T-helper 1 cell treated with Interleukin-12 subunit alpha and Interleukin-12 subunit beta and Interleukin-4 antibody, amounts not matched to agents 30 ng/mL and 1 ng/mL, for 36 hours (primary cell): ENCODE results near the gene CAMK2N2. TPM values are rescaled to one million over a fixed set of nuclear protein-coding genes. Genes with fewer than 3 reads are reported as not detected.
"Not testable (repeated sequence)": the region's sequence is repeated elsewhere in the genome, so short reads cannot be mapped to it uniquely, and the experiment has no call there.

Source experiments
- intact Hi-C: fragments of 100-400 bp; cut with micrococcal nuclease; formaldehyde crosslinking; loops from one replicate; pipeline ENCODE4 v1.15.1; 2024
- total RNA-seq: library from RNA; stranded (reverse); gene quantifications from 2 replicates; pipeline ENCODE4 v1.2.3, GENCODE V29; 2022

Gene CAMK2N2
- total RNA-seq, 1 donor from 2014 or later = 0.15 TPM

DNA sequence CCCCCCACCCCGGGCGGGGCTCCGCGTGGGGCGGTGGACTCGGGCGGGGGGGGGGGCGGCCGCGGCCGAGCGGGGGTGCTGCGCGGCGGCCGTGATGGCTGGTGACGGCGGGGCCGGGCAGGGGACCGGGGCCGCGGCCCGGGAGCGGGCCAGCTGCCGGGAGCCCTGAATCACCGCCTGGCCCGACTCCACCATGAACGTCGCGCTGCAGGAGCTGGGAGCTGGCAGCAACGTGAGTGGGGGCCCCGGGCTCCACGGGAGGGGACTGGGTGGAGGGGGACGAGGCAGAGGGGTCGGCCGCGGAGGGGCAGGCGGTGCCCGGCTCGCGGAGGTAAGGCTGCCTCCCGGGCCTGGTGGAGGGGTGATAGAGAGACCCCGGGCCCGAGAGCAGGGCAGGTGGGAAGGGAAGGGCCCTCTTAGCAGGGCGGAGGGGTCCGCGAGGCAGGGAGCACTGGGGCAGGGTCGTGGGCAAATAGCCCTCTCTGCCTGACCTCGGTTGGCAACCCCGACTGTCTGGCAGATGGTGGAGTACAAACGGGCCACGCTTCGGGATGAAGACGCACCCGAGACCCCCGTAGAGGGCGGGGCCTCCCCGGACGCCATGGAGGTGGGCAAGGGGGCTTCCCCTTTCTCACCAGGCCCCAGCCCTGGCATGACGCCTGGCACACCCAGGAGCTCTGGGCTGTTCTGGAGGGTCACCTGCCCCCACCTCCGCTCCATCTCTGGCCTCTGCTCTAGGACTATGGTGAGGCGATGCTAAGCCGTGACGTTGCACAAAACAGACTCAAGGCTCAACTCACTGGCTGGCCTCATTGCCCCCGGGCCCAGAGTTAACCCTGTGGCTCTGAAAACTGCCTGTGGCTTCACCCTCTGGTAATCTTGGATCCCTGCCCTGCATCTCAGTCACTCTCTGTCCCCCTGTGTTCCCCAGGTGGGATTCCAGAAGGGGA, 14.9 kb upstream of the CAMK2N2 start, which contains the start of gene ECE2:
Gene ECE2 (plus strand): TSS at position 62 of the 950 bp plus-strand sequence. CDS start 132 bp downstream, at position 194.
- intact Hi-C loops = no loop called here

DNA sequence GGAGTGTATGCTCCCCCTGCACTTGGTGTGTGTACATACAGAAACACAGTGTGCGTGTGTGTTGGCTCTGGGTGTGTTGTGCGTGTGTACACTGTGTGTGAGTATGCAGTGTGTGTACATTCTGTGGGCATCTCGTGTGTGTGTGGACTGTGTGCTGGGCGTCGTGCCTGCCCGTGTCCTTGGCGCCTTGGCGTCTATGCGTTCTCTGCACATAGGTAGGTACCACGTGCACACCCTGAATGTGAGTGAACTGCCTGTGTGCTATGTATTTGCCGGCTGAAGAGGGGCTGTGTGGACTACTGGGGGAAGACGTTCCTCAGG, 14.0 kb upstream of the CAMK2N2 start:
- intact Hi-C loops = no loop called here

GRCh38 chr3:184272269-184272668, 10.9 kb upstream of the CAMK2N2 start:
- intact Hi-C loops = no loop called here

DNA sequence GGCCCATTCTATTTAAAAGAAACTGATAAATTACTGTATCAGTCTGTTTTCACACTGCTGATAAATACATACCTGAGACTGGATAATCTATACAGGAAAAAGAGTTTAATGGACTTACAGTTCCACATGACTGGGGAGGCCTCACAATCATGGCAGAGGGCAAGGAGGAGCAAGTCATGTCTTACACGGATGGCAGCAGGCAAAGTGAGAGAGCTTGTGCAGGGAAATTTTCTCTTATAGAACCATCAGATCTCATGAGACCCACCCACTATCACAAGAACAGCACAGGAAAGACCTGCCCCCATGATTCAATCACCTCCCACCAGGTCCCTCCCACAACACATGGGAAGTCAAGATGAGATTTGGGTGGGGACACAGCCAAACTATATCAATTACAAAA, 5.9 kb upstream of the CAMK2N2 start:
- intact Hi-C loops = not testable (repeated sequence)

DNA sequence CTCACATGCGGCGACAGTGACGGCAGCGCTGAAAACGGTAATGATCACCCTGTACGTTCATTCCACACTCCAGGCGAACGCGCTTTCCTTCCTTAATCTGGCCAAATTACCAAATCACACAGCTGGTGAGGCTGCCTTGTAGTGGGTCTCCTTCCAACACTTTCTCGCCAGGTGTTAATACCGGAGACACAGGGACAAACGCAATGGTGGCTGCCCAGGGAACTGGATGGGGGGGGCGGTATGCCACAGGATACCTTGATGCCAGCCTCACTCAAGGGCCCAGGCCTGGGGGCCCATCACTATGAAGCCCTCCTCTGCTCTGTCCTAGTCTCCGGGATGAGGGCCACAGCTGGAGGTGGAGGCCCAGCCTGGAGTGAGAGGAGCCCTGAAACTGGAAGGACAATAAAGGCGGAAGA, 1.4 kb upstream of the CAMK2N2 start:
- intact Hi-C loops = loop anchor here (1.0 to 5.0 kb wide), 3 partner anchors 27 to 37 kb away; partner anchors contain the start of genes PSMD2 and VWA5B2

- intact Hi-C loops = loop anchor here (1.0 to 5.0 kb wide), 5 partner anchors 12 to 263 kb away; partner anchors contain the start of genes PSMD2 and VWA5B2
Observed at GRCh38 chr3:184261854-184262763, 756 bp upstream of the CAMK2N2 start.

GRCh38 chr3:184260724-184261269, 556 bp downstream of the CAMK2N2 start:
- intact Hi-C loops = loop anchor here (1.0 to 5.0 kb wide), 3 partner anchors 10 to 264 kb away; partner anchors contain the start of gene VWA5B2

DNA sequence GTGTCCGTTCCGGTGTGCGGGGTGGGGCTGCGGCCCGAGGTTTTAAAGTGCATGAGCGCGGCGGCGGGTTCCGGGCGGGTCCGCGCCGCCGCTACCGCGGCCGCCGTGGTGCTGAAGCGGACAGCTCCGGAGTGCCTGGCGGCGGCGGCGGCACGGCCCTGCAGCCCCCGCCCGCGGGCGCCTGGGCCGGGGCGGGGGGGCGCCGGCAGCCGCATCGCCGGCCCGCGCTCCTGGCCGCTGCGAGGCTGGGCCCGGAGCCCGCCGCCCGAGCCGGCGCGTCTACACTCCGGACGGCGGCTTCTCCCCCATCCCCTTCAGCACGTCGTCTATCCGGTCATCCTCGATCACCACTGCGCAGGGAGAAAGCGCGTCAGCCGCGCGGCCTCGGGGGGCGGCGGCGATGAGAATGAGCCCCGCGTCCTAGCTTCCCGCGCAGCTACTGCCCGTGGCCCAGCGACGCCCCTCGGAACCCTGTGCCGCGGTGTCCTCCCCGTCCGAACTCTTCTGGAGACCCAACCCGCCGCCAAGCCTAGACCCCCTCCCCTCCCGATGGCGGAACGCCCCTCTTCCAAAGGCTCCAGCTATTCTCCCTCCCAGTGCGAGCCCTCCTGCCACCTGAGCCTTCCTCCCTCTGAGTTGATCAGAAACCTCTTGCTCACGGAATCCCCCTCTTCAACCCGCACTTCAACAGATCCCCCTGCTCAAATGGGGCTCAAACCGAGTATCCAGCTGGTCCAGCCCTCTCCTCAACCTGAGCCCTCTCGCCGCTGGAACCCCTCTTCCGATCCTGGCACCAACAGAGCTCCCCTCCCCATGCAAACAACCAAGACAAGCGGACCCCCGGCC, 1.3 kb downstream of the CAMK2N2 start:
- intact Hi-C loops = loop anchor here (2.0 to 5.0 kb wide), 2 partner anchors 33 to 265 kb away; partner anchors contain the start of gene VWA5B2

DNA sequence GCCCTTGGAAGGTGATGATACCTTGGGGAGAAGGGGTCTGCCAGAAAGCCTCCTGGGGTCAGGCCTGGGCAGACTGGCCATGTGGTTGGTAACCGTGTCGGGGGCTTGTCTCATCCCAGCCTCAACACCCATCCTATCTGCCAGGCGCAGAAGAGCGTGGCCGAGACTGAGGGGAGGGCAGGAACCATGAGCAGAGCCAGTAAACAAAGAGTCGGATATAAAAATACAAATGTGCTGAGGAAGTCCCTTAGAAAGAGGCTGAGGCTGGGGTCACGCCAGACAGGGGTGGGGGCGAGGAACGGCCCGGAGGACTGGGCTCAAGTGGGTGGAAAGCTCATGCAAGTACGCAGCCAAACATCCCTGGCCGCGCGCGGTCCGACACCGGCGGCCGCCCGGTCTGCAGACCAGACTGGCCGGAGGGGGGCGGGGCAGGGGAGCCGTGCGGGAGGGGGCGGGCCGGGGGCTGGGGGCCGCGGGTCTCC, 1.9 kb downstream of the CAMK2N2 start:
- intact Hi-C loops = no loop called here

- intact Hi-C loops = no loop called here
Observed at GRCh38 chr3:184258926-184259325, 2.4 kb downstream of the CAMK2N2 start.

GRCh38 chr3:184257083-184257915, 4.1 kb downstream of the CAMK2N2 start:
- intact Hi-C loops = no loop called here

DNA sequence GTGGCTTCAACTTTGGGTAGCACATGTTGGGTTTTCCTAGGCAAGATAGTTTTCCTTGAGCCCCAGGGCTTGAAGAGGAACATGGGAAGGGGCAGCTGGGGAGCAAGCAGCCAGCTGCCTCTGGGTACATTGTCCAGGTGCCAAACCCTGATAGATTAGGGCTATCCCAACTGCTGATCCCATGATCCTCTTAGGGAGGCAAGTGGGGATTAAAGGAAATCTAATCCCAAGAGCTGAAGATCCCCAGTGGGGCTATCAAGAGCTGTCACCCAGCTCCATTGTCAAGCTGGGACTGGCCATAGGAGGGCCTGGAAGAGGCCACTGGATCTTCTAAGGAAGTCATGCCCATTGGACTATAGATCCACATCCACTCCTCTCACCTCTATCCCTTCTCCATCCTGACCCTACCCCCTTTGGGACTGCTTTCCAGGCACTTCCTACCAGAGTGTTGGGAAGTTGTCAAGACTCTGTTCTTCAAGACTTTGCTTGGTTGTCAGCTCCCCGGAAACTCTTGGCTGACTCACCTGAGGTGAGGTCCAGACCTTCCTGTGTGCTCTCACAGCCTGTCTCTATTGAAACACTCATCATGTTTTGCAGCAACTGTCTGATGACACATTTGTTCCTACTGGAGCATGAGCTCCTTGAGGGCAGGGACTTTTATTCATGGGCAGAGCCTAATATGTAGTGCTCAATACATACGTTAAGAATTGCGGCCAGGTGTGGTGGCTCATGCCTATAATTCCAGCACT, 5.9 kb downstream of the CAMK2N2 start:
- intact Hi-C loops = no loop called here

GRCh38 chr3:184250167-184250828, 11.1 kb downstream of the CAMK2N2 start:
- intact Hi-C loops = loop anchor here (1.0 to 5.0 kb wide), 11 partner anchors 11 to 615 kb away; partner anchors contain the start of genes CAMK2N2, DVL3, KLHL24 and MAGEF1

DNA sequence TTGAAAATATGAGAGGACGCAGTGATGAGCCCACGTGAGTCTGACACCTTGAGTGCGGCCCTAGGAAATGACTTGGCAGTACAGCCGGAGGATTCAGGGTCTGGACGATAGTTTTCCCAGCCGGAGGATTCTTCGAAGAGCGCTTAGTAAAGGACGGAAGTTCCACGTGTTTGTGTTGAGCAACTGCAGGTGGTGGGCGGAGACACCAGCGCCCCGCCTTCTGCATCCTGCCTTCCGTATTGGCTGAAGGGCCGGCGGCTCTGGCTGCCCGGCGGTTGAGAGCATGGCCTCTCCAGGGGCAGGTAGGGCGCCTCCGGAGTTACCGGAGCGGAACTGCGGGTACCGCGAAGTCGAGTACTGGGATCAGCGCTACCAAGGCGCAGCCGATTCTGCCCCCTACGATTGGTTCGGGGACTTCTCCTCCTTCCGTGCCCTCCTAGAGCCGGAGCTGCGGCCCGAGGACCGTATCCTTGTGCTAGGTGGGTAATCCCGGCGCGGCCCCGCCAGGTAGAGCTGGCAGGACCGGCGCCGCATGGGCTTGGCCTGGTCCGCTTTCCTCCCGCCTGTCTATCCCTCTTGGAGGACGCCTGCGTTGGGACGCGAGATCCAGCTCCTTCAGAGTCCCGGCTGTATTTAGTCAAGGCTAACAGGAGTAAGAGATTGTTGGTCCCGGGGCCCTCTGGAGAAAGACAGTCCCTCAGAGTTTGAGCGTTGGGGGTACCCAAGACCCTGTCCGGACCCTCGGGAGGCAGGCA, 11.8 kb downstream of the CAMK2N2 start, which contains the start of gene EEF1AKMT4:
Gene EEF1AKMT4 (plus strand): TSS at position 261 of the 755 bp plus-strand sequence. CDS start 23 bp downstream, at position 284.
- intact Hi-C loops = loop anchor here (1.0 to 5.0 kb wide), 22 partner anchors 12 to 1249 kb away; partner anchors contain the start of genes ABCC5, ABCF3, AP2M1 and CAMK2N2

GRCh38 chr3:184248454-184249411, 12.6 kb downstream of the CAMK2N2 start, which contains the start of gene ALG3:
TSS of gene ALG3 (minus strand) at chr3:184248962. CDS start at chr3:184248940, 22 bp downstream.
- intact Hi-C loops = loop anchor here (1.0 to 2.0 kb wide), 11 partner anchors 51 to 1250 kb away; partner anchors contain the start of genes ABCC5, ABCF3, AP2M1 and EIF2B5
